GM18517 (cell line): ENCODE results near the gene STAU1.
"Not testable (repeated sequence)": the region's sequence is repeated elsewhere in the genome, so short reads cannot be mapped to it uniquely, and the experiment has no call there.

Experiments used
- ATAC-seq: cut with Tn5 transposase; IDR thresholded peaks from one replicate; pipeline ENCODE4 v1.9.1; 2021; ENCODE audit warnings: mild to moderate bottlenecking, moderate library complexity; ENCODE audit not compliant: unreplicated experiment

STAU1 gene

GRCh38 chr20:49167811-49168507 lies 20.2 kb downstream of the STAU1 start:
- no peak for ATAC-seq

GRCh38 chr20:49166534-49167449 lies 21.3 kb downstream of the STAU1 start:
- peak; percentile 60 for ATAC-seq

- ATAC-seq, result no peak
Observed at GRCh38 chr20:49165611-49166010, 22.5 kb downstream of the STAU1 start.

- ATAC-seq, result no peak
Observed at GRCh38 chr20:49163696-49164095, 24.4 kb downstream of the STAU1 start.

- ATAC-seq, result no peak
Observed at GRCh38 chr20:49161428-49162152, 26.5 kb downstream of the STAU1 start.

- no peak for ATAC-seq
Observed at GRCh38 chr20:49160057-49160929, 27.8 kb downstream of the STAU1 start.

GRCh38 chr20:49157146-49157545 lies 31.0 kb downstream of the STAU1 start:
- no peak for ATAC-seq

GRCh38 chr20:49156481-49156880 lies 31.7 kb downstream of the STAU1 start:
- ATAC-seq, result no peak

GRCh38 chr20:49151436-49151835 lies 36.7 kb downstream of the STAU1 start:
- ATAC-seq, result no peak

- no peak for ATAC-seq
Observed at GRCh38 chr20:49149281-49150045, 38.7 kb downstream of the STAU1 start.

- ATAC-seq, result no peak
Observed at GRCh38 chr20:49148601-49149000, 39.5 kb downstream of the STAU1 start.

GRCh38 chr20:49147296-49147695 lies 40.8 kb downstream of the STAU1 start:
- ATAC-seq, result no peak

GRCh38 chr20:49146442-49147225 lies 41.5 kb downstream of the STAU1 start:
- ATAC-seq, result no peak

- ATAC-seq, result no peak
Observed at GRCh38 chr20:49140834-49141233, 47.3 kb downstream of the STAU1 start.

- no peak for ATAC-seq
Observed at GRCh38 chr20:49140411-49140810, 47.7 kb downstream of the STAU1 start.

- no peak for ATAC-seq
Observed at GRCh38 chr20:49138431-49138830, 49.7 kb downstream of the STAU1 start.

GRCh38 chr20:49136817-49137571 lies 51.1 kb downstream of the STAU1 start:
- no peak for ATAC-seq

- not testable (repeated sequence) for ATAC-seq
Observed at GRCh38 chr20:49134797-49135196, 53.3 kb downstream of the STAU1 start.
